Ishikawa (cell line): ENCODE data around the gene FCRL3.

Experiments
- CEBPB ChIP-seq: IDR thresholded peaks from 2 replicates; pipeline ENCODE4 v1.6.1; 2012
- CREB1 ChIP-seq: IDR thresholded peaks from 2 replicates; pipeline ENCODE4 v1.6.1; 2012; ENCODE audit warnings: low read depth
- EGR1 ChIP-seq: IDR thresholded peaks from 2 replicates; pipeline ENCODE4 v1.6.1; 2012
- EP300 ChIP-seq: IDR thresholded peaks from 2 replicates; pipeline ENCODE4 v1.6.1; 2012; ENCODE audit warnings: borderline replicate concordance
- FOXM1 ChIP-seq: IDR thresholded peaks from 2 replicates; pipeline ENCODE4 v1.6.1; 2012; ENCODE audit warnings: low read depth, borderline replicate concordance
- NFIC ChIP-seq: IDR thresholded peaks from 2 replicates; pipeline ENCODE4 v1.6.1; 2012
- RAD21 ChIP-seq: IDR thresholded peaks from 2 replicates; pipeline ENCODE4 v1.6.1; 2012; ENCODE audit warnings: low read depth
- TAF1 ChIP-seq: IDR thresholded peaks from 2 replicates; pipeline ENCODE4 v1.6.1; 2012; ENCODE audit warnings: low read depth, mild to moderate bottlenecking
- TCF12 ChIP-seq: IDR thresholded peaks from 2 replicates; pipeline ENCODE4 v1.6.1; 2012; ENCODE audit warnings: low read depth
- TEAD4 ChIP-seq: IDR thresholded peaks from 2 replicates; pipeline ENCODE4 v1.6.1; 2012
- YY1 ChIP-seq: IDR thresholded peaks from 2 replicates; pipeline ENCODE4 v1.6.1; 2012; ENCODE audit warnings: low read depth
- ZBTB7A ChIP-seq: IDR thresholded peaks from 2 replicates; pipeline ENCODE4 v1.6.1; 2012; ENCODE audit warnings: low read depth
- TF ChIP-seq, protein P1 (sequence below): IDR thresholded peaks from 2 replicates; pipeline ENCODE4 v1.6.1; 2012
- TF ChIP-seq, protein P2 (sequence below): IDR thresholded peaks from 2 replicates; pipeline ENCODE4 v1.6.1; 2012
- TF ChIP-seq, protein P3 (sequence below): IDR thresholded peaks from 2 replicates; pipeline ENCODE4 v1.6.1; 2012; ENCODE audit warnings: low read depth, mild to moderate bottlenecking

FCRL3 gene

DNA sequence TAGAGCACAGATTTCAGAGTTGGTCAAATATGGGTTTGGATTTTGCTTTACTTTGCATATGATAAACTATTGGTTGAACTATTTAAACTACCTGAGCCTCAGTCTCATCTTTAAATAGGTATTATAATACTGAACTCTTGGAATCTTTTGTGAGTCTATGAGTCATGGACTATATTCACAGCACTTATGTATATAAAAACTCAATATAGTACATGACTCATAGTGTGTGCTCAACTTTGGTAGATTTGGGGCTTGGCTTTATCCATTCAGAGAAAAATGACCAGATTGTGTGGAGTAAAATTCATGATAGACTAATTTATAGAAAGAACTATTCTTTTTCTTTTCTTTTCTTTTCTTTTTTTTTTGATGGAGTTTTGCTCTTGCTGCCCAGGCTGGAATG, 28.7 kb downstream of the FCRL3 start:
- TF ChIP-seq TAF1 (no peak), EP300 (no peak), RAD21 (no peak), EGR1 (no peak), FOXM1 (no peak), TCF12 (no peak), YY1 (no peak), NFIC (no peak), CEBPB (no peak), TEAD4 (no peak), CREB1 (no peak), ZBTB7A (no peak)
- TF ChIP-seq, protein P1, sequence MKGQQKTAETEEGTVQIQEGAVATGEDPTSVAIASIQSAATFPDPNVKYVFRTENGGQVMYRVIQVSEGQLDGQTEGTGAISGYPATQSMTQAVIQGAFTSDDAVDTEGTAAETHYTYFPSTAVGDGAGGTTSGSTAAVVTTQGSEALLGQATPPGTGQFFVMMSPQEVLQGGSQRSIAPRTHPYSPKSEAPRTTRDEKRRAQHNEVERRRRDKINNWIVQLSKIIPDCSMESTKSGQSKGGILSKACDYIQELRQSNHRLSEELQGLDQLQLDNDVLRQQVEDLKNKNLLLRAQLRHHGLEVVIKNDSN: no peak
- TF ChIP-seq, protein P2, sequence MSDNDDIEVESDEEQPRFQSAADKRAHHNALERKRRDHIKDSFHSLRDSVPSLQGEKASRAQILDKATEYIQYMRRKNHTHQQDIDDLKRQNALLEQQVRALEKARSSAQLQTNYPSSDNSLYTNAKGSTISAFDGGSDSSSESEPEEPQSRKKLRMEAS: no peak
- TF ChIP-seq, protein P3, sequence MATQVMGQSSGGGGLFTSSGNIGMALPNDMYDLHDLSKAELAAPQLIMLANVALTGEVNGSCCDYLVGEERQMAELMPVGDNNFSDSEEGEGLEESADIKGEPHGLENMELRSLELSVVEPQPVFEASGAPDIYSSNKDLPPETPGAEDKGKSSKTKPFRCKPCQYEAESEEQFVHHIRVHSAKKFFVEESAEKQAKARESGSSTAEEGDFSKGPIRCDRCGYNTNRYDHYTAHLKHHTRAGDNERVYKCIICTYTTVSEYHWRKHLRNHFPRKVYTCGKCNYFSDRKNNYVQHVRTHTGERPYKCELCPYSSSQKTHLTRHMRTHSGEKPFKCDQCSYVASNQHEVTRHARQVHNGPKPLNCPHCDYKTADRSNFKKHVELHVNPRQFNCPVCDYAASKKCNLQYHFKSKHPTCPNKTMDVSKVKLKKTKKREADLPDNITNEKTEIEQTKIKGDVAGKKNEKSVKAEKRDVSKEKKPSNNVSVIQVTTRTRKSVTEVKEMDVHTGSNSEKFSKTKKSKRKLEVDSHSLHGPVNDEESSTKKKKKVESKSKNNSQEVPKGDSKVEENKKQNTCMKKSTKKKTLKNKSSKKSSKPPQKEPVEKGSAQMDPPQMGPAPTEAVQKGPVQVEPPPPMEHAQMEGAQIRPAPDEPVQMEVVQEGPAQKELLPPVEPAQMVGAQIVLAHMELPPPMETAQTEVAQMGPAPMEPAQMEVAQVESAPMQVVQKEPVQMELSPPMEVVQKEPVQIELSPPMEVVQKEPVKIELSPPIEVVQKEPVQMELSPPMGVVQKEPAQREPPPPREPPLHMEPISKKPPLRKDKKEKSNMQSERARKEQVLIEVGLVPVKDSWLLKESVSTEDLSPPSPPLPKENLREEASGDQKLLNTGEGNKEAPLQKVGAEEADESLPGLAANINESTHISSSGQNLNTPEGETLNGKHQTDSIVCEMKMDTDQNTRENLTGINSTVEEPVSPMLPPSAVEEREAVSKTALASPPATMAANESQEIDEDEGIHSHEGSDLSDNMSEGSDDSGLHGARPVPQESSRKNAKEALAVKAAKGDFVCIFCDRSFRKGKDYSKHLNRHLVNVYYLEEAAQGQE: no peak

DNA sequence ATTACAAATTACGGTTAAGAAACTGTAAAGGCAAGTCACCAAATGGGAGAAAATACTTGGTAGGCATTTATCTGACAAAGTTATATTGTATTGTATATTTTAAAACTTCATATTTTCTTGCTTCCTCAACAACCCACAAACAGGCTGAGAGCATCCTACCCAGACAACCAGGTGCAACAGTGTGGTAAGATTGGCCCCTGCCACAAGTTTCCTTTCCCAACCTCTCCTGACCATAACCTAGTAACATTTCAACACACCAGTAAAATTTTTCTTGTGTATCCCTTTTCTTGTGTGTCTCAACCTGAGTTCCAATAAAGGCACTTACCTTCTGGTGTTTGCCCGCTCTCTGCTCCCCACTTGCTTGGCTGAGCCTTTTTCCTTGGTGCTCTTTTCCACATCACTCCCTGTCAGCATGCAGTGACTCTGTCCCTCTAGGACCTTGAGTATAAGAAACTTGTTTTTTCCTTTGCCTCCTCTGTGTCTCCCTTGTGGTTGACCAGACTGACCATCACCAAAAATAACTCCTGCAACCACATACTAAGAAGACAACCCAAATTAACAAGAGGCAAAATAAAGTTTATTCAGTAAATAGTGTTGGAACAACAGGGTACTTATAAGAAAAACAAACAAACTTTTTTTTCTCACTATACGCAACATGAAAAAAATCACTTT, 40.9 kb downstream of the FCRL3 start:
- no peak for TF ChIP-seq ZBTB7A
- TF ChIP-seq NFIC: no peak
- no peak for TF ChIP-seq FOXM1
- TF ChIP-seq EP300: no peak
- TF ChIP-seq, protein P2: no peak
- TF ChIP-seq TCF12: no peak
- no peak for TF ChIP-seq TEAD4

DNA sequence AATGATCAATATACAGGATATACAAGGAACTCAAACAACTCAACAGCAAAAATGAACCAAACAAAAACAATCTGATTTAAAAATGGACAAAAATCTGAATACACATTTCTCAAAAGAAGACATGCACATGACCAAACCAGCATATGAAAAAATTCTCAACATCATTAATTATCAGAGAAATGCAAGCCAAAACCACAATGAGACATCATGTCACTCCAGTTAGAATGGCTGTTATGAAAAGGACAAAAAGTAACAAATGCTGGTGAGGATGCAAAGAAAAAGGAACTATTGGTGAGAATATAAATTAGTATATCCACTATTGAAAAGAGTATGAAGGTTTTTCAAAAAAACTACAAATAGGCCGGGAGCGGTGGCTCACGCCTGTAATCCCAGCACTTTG, 42.0 kb downstream of the FCRL3 start:
- no peak for TF ChIP-seq TCF12
- TF ChIP-seq YY1: no peak

DNA sequence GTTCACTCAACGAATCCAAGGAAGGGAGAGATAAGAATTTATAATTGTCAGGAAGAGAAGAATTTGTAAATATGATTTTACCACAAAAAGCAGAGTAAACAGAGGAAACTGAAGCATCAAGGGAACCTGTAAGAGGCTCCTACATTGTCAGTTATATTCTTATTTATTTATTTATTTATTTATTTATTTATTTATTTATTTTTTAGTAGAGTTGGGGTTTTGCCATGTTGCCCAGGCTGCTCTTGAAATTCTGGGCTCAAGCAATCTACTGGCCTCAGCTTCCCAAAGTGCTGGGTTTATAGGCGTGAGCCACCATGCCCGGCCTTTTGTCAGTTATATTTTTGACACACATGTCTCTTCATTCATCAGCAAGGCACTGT, 47.1 kb downstream of the FCRL3 start:
- TF ChIP-seq EGR1 (no peak), EP300 (no peak), RAD21 (no peak), TCF12 (no peak), YY1 (no peak), TAF1 (no peak), CEBPB (no peak), CREB1 (no peak), ZBTB7A (no peak), TEAD4 (no peak), FOXM1 (no peak), NFIC (no peak)
- TF ChIP-seq, protein P3: no peak
- TF ChIP-seq, protein P2: no peak
- TF ChIP-seq, protein P1: no peak

DNA sequence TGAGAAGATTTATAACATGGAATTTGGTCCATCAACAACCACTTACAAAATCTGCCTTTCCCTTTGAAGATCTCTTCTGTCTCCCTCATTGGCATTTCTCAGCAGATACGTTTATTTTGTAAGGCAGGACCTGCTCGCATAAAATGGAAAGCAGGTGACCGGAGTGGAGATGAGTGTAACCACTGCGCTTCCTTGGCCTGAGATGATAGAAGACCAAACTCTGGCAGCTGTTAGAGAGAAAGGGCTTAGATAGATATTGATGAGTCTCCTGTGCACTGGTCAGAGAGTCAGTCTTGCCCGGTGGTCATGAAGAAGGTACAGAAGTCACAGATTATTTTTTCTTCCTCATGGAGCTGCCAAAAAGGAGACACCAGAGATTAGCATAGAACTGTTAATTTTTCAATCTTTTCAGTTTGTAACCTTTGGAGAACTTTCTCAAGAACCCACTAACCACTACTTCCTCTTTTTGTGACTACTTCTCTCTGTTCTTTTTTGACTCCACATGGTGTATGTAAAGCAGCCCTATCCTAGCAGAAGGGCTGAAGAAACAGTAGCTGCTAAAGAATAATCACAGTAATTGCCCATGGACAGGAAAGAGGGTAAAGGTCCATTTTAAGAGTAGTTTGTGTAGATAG, 47.6 kb downstream of the FCRL3 start:
- TF ChIP-seq NFIC: no peak
- no peak for TF ChIP-seq CEBPB
- TF ChIP-seq, protein P2: no peak
- TF ChIP-seq TEAD4: no peak
- no peak for TF ChIP-seq EP300
- no peak for TF ChIP-seq TCF12
- TF ChIP-seq FOXM1: no peak
- TF ChIP-seq, protein P1: no peak
- no peak for TF ChIP-seq CREB1
- TF ChIP-seq TAF1: no peak
- TF ChIP-seq YY1: no peak
- no peak for TF ChIP-seq EGR1
- TF ChIP-seq ZBTB7A: no peak
- TF ChIP-seq, protein P3: no peak
- TF ChIP-seq RAD21: no peak
